PFSK-1 (cell line): ENCODE results near the gene ALPK3.

ENCODE experiments used
- FOXP2 ChIP-seq: optimal IDR thresholded peaks from 2 replicates; pipeline ENCODE3; 2011; ENCODE audit warnings: borderline replicate concordance, control low read depth, inconsistent platforms; ENCODE audit not compliant: insufficient read depth; ENCODE audit errors: extremely low read length, extremely low read depth
- POLR2AphosphoS5 ChIP-seq: IDR thresholded peaks from 2 replicates; pipeline ENCODE4 v1.6.1; 2012; ENCODE audit warnings: low read depth, mild to moderate bottlenecking, control low read depth, low read length, moderate library complexity
- REST ChIP-seq, 2 experiments: IDR thresholded peaks; 2 replicates each; pipeline versions ENCODE4 v1.6.1 to v1.8.0; 2011 to 2012; ENCODE audit warnings: low read depth in 2 of 2, low read length in 2 of 2, control low read depth in 1 of 2, inconsistent platforms in 1 of 2, mild to moderate bottlenecking in 1 of 2, moderate library complexity in 1 of 2; ENCODE audit not compliant: insufficient read depth in 1 of 2
- SIN3A ChIP-seq: IDR thresholded peaks from 2 replicates; pipeline ENCODE4 v1.6.1; 2012; ENCODE audit warnings: mild to moderate bottlenecking, low read length, moderate library complexity, borderline replicate concordance; ENCODE audit not compliant: insufficient read depth
- TAF1 ChIP-seq: IDR thresholded peaks from 2 replicates; pipeline ENCODE4 v1.6.1; 2012; ENCODE audit warnings: low read length, control low read depth, borderline replicate concordance; ENCODE audit not compliant: insufficient read depth

GRCh38 chr15:84901540-84901939 is 84.4 kb downstream of the ALPK3 start:
- TF ChIP-seq POLR2AphosphoS5 (no peak), REST (IDR thresholded peaks at IDR 0.05; ENCODE audit: insufficient read depth in 1 of 2, low read depth in 2 of 2, low read length in 2 of 2) (no peak), SIN3A (no peak), TAF1 (no peak), FOXP2 (no peak)
